NOMO-1 treated with dmso at 0.1 percent for 144 hours (cell line): ENCODE data around the gene TTLL5.

Experiments used
- DNase-seq: peaks from one replicate; lab custom pipeline; 2025; ENCODE audit not compliant: unreplicated experiment; lab: John Stamatoyannopoulos, UW

The TTLL5 gene

GRCh38 chr14:75941030-75941429 lies 280.0 kb downstream of the TTLL5 start:
- DNase-seq, result no peak

GRCh38 chr14:75944607-75945241 lies 283.7 kb downstream of the TTLL5 start:
- DNase-seq, result no peak

DNA sequence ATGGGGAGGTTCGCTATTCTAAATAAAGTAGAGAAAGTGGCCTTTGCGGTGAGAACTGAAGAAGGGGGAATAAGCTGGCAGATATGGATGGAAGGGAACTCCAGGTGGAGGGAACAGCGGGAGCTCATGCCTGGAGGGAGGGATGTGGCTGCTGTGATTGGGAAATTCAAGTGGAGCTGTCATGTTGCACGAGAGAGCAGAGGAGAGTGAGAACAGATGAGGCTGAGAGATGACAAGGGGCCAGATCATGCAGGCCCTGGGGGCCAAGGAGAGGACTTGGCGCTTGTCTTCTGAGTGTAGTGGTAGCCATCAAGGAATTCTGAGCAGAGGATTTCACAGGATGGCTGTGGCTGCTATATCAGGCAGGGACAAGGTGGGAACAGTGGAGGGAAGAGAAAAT lies 285.7 kb downstream of the TTLL5 start:
- no peak for DNase-seq

GRCh38 chr14:75952489-75952888 lies 291.4 kb downstream of the TTLL5 start:
- DNase-seq, result no peak

DNA sequence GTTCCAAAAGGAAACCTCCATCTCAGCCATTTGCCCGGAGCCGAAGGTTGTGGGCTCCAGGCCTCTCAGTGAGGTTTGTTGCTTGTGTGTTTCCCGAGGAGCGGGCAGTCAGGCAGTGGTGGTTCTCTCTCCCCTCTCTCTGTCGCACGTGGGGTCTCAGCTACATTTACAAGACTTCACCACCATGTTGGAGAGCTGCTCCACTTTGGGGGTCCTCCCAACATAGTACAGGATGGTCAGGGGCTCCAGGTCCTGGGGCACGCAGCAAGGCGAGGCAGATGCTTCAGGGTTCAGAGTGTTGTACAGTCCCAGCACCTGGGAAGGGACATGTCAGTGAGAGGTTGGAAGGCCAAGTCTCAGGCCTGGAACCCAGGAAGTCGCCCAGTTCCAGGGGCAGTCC lies 298.0 kb downstream of the TTLL5 start:
- DNase-seq, result no peak

- DNase-seq, result no peak
Observed at GRCh38 chr14:75960231-75960630, 299.2 kb downstream of the TTLL5 start.

GRCh38 chr14:75961662-75962061 lies 300.6 kb downstream of the TTLL5 start:
- no peak for DNase-seq

DNA sequence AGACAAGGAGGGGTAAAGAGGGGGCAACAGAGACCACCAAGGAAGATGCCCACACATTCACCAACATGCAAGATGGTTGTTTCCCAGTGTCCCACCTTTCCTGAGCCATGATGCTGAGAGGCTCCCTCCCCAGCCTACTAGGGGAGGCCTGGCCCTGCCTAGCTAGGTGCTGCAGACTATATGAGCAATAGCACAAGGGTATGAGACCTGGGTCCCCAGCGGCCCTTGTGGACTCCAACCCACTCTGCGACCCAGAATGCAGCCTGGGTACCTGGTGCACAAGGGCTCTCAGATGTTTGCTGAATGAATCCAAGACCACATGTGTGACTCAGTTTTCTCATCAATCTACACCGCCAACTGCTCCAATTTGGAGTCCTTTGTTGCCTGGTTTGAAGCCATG lies 306.8 kb downstream of the TTLL5 start:
- no peak for DNase-seq

GRCh38 chr14:75968456-75968855 lies 307.4 kb downstream of the TTLL5 start:
- no peak for DNase-seq

GRCh38 chr14:75969126-75969525 lies 308.1 kb downstream of the TTLL5 start:
- DNase-seq, result no peak

- DNase-seq, result no peak
Observed at GRCh38 chr14:75969891-75970290, 308.8 kb downstream of the TTLL5 start.

GRCh38 chr14:75970989-75971388 lies 309.9 kb downstream of the TTLL5 start:
- DNase-seq, result no peak

DNA sequence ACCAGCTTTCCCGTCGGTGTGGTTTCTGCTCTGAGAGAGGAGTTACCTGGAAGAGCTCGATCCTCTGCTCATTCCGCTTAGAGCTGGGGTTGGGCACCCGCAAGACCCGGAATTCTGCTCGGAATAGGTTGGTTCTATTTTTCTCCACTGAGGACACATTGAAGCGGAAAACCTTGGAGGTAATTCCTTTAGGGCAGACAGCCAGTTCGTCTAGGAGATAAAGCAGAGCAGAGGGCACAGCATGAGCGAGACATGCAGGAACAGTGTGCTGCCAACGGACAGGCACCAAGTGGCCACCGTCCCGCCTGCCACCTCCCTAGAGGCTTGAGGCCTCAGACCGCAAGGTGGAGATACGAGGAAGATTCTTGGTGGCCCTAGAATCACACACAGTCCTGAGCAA lies 310.5 kb downstream of the TTLL5 start:
- no peak for DNase-seq

- no peak for DNase-seq
Observed at GRCh38 chr14:75972801-75973421, 311.9 kb downstream of the TTLL5 start.

GRCh38 chr14:75976826-75977581 lies 316.0 kb downstream of the TTLL5 start:
- no peak for DNase-seq

DNA sequence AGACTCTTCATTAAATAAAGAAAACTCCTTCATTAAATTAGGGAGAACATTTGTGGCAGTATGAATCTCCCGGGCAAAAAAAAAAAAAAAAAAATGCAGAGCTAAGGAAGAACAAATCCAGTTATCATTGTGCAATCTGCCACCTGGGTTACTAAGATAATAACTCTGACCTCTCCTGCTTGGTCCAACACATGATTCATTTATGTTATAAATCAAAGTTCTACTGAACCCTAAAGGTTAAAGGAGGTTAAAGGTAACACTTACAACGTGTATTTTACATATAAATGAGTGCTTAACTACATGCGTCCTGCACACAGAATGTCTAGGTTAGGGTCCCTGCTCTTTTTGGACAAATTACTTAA lies 316.5 kb downstream of the TTLL5 start:
- no peak for DNase-seq

DNA sequence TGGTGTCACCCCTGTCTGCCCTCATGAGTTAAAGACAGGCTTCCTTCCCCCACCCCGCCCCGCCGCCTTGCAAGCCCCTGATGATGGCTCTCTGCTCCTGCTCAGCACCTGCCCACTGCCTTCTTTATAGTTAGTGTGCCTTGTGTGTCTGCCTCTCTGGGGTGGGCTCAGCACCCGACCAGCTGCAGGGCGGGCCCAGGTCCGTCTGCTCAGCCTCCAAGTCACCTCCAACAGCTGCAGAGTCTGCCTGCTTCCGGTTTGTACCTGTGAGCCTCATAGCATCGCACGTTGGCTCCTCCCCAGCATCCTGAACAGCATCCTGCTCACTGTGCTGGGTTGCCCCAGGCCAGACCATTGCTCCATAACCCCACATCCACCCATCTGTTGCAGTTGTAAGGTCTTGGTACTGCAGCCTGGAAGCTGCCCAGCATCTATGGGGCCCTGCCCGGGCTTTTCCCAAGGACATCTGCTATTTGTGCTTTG lies 317.2 kb downstream of the TTLL5 start:
- DNase-seq, result no peak

DNA sequence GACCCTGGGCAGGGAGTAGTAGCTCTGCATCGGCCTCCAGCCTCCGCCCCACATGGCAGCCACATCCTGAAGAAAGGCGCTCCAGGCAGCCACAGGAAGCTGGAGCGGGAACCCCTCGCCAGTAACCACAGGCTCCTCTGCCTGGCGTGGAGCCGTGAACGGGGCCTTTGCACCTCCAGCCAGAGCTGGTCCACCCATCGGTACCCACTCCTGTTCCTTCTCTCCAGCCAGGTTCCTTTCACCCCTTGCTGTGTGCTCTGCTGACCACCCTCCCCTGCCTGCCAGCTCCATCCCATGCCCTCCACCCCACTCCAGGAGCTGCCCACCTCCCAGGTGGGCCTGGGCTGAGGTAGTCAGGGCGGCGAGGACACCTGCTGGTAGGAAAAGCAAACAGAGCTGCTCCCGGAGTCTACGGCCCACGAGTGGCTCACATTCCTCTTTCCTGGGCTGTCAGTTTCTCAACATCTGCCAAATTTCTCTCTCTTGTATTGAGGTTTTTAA lies 318.1 kb downstream of the TTLL5 start:
- no peak for DNase-seq

DNA sequence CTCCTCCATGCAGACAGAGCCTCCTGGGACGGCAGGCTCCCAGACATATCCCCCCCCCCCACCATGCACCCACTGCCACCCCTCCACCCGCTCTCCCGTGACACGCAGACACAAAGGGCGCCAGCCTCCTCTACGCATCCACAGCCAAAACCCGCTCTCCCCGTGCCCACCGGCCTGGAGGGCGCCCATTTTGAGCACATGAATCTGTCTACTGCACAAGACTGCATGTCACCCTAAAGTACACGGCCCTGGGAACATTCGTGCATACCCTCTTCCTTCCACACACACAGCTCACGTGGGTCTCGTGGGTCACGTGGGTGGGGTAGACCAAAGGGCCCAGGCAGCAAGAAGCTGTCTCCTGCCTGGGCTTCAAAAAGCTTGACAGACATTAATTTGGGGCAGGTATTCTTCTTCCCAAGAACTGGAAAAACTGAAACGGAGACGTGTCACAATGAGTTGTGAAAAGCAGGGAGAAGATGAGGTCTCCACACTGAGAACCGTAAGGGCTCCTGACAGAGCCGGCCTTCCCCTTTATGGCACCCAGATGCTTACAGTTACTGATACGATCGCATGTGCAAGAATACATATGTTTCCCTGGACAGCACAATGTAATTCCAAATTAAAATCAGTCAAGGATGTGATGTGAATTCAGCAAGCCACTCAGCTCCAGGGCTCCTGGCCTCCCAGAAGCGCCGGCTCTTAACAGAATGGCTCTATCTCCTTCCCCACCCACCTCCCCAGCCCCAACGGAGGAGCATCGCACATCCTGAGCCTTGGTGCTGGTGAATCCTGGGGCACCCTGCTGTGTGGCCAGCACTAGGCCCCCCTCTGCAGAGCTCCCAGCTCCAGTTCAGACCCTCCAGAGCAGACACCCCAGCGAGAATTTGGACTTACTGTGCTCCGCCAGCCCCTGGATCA lies 318.9 kb downstream of the TTLL5 start:
- no peak for DNase-seq

DNA sequence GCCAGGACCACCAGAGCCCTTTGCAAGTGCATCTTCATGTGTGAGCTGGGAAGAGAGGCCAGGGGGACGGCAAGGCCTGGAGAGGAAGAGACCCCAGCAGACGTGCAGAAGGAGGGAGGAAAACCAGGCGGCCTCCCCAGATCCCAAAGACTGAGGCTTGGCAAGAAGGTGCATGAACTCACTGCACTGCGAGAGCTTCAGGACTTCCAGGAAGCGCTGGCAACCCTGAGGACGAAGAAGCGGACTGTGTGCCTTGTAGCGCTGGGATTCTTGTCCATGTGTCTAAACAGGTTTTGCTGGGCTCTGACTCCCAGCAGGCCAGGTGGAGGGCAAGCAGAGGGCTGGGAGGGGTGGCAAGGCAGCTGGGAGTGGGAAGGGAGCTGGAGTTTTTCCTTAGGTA lies 319.8 kb downstream of the TTLL5 start:
- DNase-seq, result no peak
